HepG2 (cell line): ENCODE measurements around the gene CLEC16A. TPM values are rescaled to one million over a fixed set of nuclear protein-coding genes. Genes with fewer than 3 reads are reported as not detected.

Experiments used
- ATAC-seq: fragments of 200-7000 bp; cut with Tn5 transposase; 3 replicates; pipeline ENCODE4 v1.9.1; 2020; ENCODE audit warnings: mild to moderate bottlenecking, moderate library complexity
- BruUV-seq: library from RNA; stranded (reverse); fragments of 400-500 nt; replicated peaks from 2 replicates; lab custom pipeline; 2021; lab: Mats Ljungman, UMichigan
- CTCF ChIA-PET: fragments of 300-600 bp; formaldehyde crosslinking; extraction: SDS; loops from one replicate; lab custom pipeline; 2021; ENCODE audit warnings: low total read pairs, inconsistent platforms, low intra/inter-chr PET ratio; lab: Yijun Ruan, JAX
- POLR2A ChIA-PET: fragments of 350-600 bp; sonication (Branson Sonifier 250); formaldehyde crosslinking; loops from one replicate; lab custom pipeline; 2020; ENCODE audit warnings: antibody characterized with exemption, inconsistent platforms; lab: Yijun Ruan, JAX
- DNase-seq: peaks from one replicate; pipeline ENCODE4 v3.0.0-alpha.2; 2015; ENCODE audit warnings: low spot score
- FAIRE-seq: peaks from 3 replicates; lab custom pipeline; 2011; peaks lifted over from hg19 to GRCh38; lab: Jason Lieb, UNC
- H2AFZ ChIP-seq: one replicate; pipeline ENCODE4 v1.6.1; 2011; ENCODE audit warnings: low read length, inconsistent platforms
- H3K27ac ChIP-seq: fragments of 300-600 bp; 3 replicates; pipeline ENCODE4 v1.8.0; 2011; ENCODE audit warnings: mixed run types, mild to moderate bottlenecking, mixed read lengths, low read length, inconsistent platforms; ENCODE audit not compliant: insufficient read depth; ENCODE audit errors: extremely low read length
- H3K27me3 ChIP-seq, 2 experiments: fragments of 200-600 bp in 1 of 2; 2 replicates in 1 of 2; 3 replicates in 1 of 2; pipeline versions ENCODE4 v1.6.0 to v1.8.0; 2011; ENCODE audit warnings: low read length in 2 of 2, mild to moderate bottlenecking in 2 of 2, moderate library complexity in 2 of 2, inconsistent platforms in 1 of 2; ENCODE audit not compliant: insufficient read depth in 2 of 2, control insufficient read depth in 1 of 2
- H3K36me3 ChIP-seq, 2 experiments: fragments of 200-600 bp in 1 of 2; replicated peaks in 1 of 2; 2 replicates in 1 of 2; 3 replicates in 1 of 2; pipeline versions ENCODE4 v1.5.1 to v1.8.0; 2011; ENCODE audit warnings: low read length in 2 of 2, inconsistent platforms in 1 of 2; ENCODE audit not compliant: insufficient read depth in 2 of 2, control insufficient read depth in 1 of 2
- H3K4me1 ChIP-seq: 2 replicates; pipeline ENCODE4 v1.5.1; 2012; ENCODE audit warnings: low read length, inconsistent platforms; ENCODE audit not compliant: insufficient read depth
- H3K4me2 ChIP-seq: 2 replicates; pipeline ENCODE4 v1.6.0; 2011; ENCODE audit warnings: low read depth, low read length, inconsistent platforms
- H3K4me3 ChIP-seq, 3 experiments: fragments of 200-600 bp in 1 of 3; sonication (generic), shearing (Covaris generic) in 1 of 3; replicated peaks in 1 of 3; 2 replicates each; pipeline ENCODE4 v1.5.1; 2011 to 2016; ENCODE audit warnings: low read length in 3 of 3, inconsistent platforms in 2 of 3, low read depth in 2 of 3, mild to moderate bottlenecking in 2 of 3, control low read depth in 1 of 3, mixed read lengths in 1 of 3; ENCODE audit not compliant: insufficient read depth in 1 of 3
- H3K79me2 ChIP-seq: one replicate; pipeline ENCODE4 v1.6.1; 2011; ENCODE audit warnings: low read length, inconsistent platforms; ENCODE audit not compliant: insufficient read depth
- H3K9ac ChIP-seq: 2 replicates; pipeline ENCODE4 v1.6.0; 2011; ENCODE audit warnings: mild to moderate bottlenecking, low read depth, low read length, inconsistent platforms; ENCODE audit not compliant: insufficient read depth
- H3K9me3 ChIP-seq: 2 replicates; pipeline ENCODE4 v1.5.1; 2012; ENCODE audit warnings: mild to moderate bottlenecking, low read length
- H4K20me1 ChIP-seq: 2 replicates; pipeline ENCODE4 v1.6.0; 2011; ENCODE audit warnings: inconsistent platforms, mild to moderate bottlenecking, low read length, moderate library complexity; ENCODE audit not compliant: insufficient read depth
- GZF1 ChIP-seq: sonication (generic); formaldehyde crosslinking; IDR thresholded peaks from 2 replicates; pipeline ENCODE4 v1.5.1; 2020; ENCODE audit warnings: mild to moderate bottlenecking, missing genetic modification reagents
- KDM2A ChIP-seq: sonication (generic); formaldehyde crosslinking; IDR thresholded peaks from 2 replicates; pipeline ENCODE4 v1.4.0; 2020; ENCODE audit warnings: low read depth, missing genetic modification reagents, borderline replicate concordance
- REXO4 ChIP-seq: sonication (generic); formaldehyde crosslinking; IDR thresholded peaks from 2 replicates; pipeline ENCODE4 v1.8.0; 2022; ENCODE audit warnings: missing genetic modification reagents, mild to moderate bottlenecking, borderline replicate concordance
- SIX4 ChIP-seq: sonication (generic); formaldehyde crosslinking; IDR thresholded peaks from 2 replicates; pipeline ENCODE4 v1.4.0; 2020; ENCODE audit warnings: missing genetic modification reagents
- ZNF329 ChIP-seq: sonication (generic); formaldehyde crosslinking; IDR thresholded peaks from 2 replicates; pipeline ENCODE4 v1.9.0; 2021; ENCODE audit warnings: low read depth, mild to moderate bottlenecking, missing genetic modification reagents
- WGBS: methylation state at CpG from one replicate; pipeline ENCODE4 v1.1.6; 2017; ENCODE audit warnings: low lambda C conversion rate; 5-methylcytosine and 5-hydroxymethylcytosine counted together
- in situ Hi-C: cut with HindIII; loops from 2 replicates; pipeline ENCODE4 v1.10.0; 2017; ENCODE audit warnings: low pct_unique_long_range_greater_than_20kb; ENCODE audit not compliant: extremely low pct_ligation_motif_present
- intact Hi-C: fragments of 100-400 bp; cut with micrococcal nuclease; formaldehyde crosslinking; loops from one replicate; pipeline ENCODE4 v1.10.0; 2022; ENCODE audit not compliant: unreplicated experiment
- polyA plus RNA-seq, 8 experiments: library from polyadenylated mRNA; depleted of rRNA in 3 of 8; stranded (reverse) in 7 of 8; unstranded in 1 of 8; fragments of >200 nt; fragmentation: Illumina TruSeq in 4 of 8; extraction: Trizol in 4 of 8; gene quantifications; 2 replicates each; pipeline versions ENCODE4 v1.2.1 to v1.2.3, GENCODE V29; 2011 to 2016; ENCODE audit warnings: low read depth in 4 of 8, missing spikeins in 1 of 8, mixed read lengths in 1 of 8; ENCODE audit not compliant: insufficient read depth in 1 of 8
- total RNA-seq, 5 experiments: library from RNA; depleted of rRNA; stranded (reverse); fragments of >200 nt; fragmentation: Illumina TruSeq; extraction: Trizol; gene quantifications; 2 replicates each; pipeline ENCODE4 v1.2.3, GENCODE V29; 2016; ENCODE audit warnings: low read depth in 1 of 5
- TF ChIP-seq, protein P1 (sequence below): sonication (generic); formaldehyde crosslinking; IDR thresholded peaks from 2 replicates; pipeline ENCODE4 v1.4.0; 2020; ENCODE audit warnings: missing genetic modification reagents
- TF ChIP-seq, protein P2 (sequence below): sonication (generic); formaldehyde crosslinking; IDR thresholded peaks from 2 replicates; pipeline ENCODE4 v1.5.0; 2020; ENCODE audit warnings: mild to moderate bottlenecking, missing genetic modification reagents
- TF ChIP-seq, protein P3 (sequence below): sonication (generic); formaldehyde crosslinking; IDR thresholded peaks from 2 replicates; pipeline ENCODE4 v1.5.1; 2020; ENCODE audit warnings: mild to moderate bottlenecking, moderate library complexity, missing genetic modification reagents
- TF ChIP-seq, protein P4 (sequence below): sonication (generic); formaldehyde crosslinking; IDR thresholded peaks from 2 replicates; pipeline ENCODE4 v1.8.0; 2022; ENCODE audit warnings: mild to moderate bottlenecking, missing genetic modification reagents, moderate library complexity
- TF ChIP-seq, protein P5 (sequence below): sonication (generic); formaldehyde crosslinking; IDR thresholded peaks from 2 replicates; pipeline ENCODE4 v1.4.0; 2020; ENCODE audit warnings: low read depth, mild to moderate bottlenecking, missing genetic modification reagents
- TF ChIP-seq, protein P6 (sequence below): sonication (generic); formaldehyde crosslinking; IDR thresholded peaks from 2 replicates; pipeline ENCODE4 v1.4.0; 2020; ENCODE audit warnings: mild to moderate bottlenecking, missing genetic modification reagents

The CLEC16A gene
- total and polyA plus RNA-seq, 2 of the 13 experiments (the other 11 are each of a cell fraction or from before 2014, with no cell fraction given): 8.5 to 10.3 TPM

DNA sequence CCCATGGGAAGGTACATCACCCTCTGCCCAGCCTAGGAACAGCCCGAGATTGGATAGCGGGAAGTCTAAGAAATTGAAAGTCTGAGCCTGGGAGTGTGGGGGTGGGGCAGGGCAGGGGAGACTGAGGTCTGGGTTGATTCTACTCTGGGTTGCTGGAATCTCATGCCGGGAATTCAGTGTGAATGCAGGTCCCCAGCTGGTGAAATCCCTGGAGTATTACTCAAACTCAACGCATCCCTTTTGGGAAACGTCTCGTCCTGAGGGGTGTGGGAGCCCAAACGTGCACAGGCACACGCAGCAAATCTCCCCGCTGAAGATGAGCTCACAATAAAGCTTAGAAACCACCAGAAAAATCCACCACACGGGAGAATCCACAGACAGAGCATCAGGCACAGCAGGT lies 256.2 kb downstream of the CLEC16A start:
- POLR2A ChIA-PET: no interaction called here
- H3K27me3 ChIP-seq: peaks cover 11 to 64% of the 10 kb centered on the region in 2 experiments
- no peak overlapping the region for H3K9ac ChIP-seq
- no peaks in the 10 kb centered on the region for H4K20me1 ChIP-seq
- H3K4me3 ChIP-seq: no peak overlapping the region
- peak overlapping the region; percentile 31; the same call in 1 of the 2 replicates for H3K4me2 ChIP-seq
- no peak for ATAC-seq
- TF ChIP-seq, protein P1, sequence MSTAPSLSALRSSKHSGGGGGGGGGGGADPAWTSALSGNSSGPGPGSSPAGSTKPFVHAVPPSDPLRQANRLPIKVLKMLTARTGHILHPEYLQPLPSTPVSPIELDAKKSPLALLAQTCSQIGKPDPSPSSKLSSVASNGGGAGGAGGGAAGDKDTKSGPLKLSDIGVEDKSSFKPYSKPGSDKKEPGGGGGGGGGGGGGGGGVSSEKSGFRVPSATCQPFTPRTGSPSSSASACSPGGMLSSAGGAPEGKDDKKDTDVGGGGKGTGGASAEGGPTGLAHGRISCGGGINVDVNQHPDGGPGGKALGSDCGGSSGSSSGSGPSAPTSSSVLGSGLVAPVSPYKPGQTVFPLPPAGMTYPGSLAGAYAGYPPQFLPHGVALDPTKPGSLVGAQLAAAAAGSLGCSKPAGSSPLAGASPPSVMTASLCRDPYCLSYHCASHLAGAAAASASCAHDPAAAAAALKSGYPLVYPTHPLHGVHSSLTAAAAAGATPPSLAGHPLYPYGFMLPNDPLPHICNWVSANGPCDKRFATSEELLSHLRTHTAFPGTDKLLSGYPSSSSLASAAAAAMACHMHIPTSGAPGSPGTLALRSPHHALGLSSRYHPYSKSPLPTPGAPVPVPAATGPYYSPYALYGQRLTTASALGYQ (CRISPR knock-in tag): no peak
- TF ChIP-seq, protein P2, sequence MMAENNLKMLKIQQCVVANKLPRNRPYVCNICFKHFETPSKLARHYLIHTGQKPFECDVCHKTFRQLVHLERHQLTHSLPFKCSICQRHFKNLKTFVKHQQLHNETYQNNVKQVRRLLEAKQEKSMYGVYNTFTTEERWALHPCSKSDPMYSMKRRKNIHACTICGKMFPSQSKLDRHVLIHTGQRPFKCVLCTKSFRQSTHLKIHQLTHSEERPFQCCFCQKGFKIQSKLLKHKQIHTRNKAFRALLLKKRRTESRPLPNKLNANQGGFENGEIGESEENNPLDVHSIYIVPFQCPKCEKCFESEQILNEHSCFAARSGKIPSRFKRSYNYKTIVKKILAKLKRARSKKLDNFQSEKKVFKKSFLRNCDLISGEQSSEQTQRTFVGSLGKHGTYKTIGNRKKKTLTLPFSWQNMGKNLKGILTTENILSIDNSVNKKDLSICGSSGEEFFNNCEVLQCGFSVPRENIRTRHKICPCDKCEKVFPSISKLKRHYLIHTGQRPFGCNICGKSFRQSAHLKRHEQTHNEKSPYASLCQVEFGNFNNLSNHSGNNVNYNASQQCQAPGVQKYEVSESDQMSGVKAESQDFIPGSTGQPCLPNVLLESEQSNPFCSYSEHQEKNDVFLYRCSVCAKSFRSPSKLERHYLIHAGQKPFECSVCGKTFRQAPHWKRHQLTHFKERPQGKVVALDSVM (CRISPR knock-in tag): no peak
- TF ChIP-seq, protein P3, sequence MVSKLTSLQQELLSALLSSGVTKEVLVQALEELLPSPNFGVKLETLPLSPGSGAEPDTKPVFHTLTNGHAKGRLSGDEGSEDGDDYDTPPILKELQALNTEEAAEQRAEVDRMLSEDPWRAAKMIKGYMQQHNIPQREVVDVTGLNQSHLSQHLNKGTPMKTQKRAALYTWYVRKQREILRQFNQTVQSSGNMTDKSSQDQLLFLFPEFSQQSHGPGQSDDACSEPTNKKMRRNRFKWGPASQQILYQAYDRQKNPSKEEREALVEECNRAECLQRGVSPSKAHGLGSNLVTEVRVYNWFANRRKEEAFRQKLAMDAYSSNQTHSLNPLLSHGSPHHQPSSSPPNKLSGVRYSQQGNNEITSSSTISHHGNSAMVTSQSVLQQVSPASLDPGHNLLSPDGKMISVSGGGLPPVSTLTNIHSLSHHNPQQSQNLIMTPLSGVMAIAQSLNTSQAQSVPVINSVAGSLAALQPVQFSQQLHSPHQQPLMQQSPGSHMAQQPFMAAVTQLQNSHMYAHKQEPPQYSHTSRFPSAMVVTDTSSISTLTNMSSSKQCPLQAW: no peak
- no peak for TF ChIP-seq SIX4 (CRISPR knock-in tag)
- no peak for TF ChIP-seq REXO4
- TF ChIP-seq GZF1: no peak
- TF ChIP-seq, protein P4, sequence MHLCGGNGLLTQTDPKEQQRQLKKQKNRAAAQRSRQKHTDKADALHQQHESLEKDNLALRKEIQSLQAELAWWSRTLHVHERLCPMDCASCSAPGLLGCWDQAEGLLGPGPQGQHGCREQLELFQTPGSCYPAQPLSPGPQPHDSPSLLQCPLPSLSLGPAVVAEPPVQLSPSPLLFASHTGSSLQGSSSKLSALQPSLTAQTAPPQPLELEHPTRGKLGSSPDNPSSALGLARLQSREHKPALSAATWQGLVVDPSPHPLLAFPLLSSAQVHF: no peak
- TF ChIP-seq, protein P5, sequence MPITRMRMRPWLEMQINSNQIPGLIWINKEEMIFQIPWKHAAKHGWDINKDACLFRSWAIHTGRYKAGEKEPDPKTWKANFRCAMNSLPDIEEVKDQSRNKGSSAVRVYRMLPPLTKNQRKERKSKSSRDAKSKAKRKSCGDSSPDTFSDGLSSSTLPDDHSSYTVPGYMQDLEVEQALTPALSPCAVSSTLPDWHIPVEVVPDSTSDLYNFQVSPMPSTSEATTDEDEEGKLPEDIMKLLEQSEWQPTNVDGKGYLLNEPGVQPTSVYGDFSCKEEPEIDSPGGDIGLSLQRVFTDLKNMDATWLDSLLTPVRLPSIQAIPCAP: no peak
- no peak for TF ChIP-seq KDM2A (CRISPR knock-in tag)
- TF ChIP-seq, protein P6, sequence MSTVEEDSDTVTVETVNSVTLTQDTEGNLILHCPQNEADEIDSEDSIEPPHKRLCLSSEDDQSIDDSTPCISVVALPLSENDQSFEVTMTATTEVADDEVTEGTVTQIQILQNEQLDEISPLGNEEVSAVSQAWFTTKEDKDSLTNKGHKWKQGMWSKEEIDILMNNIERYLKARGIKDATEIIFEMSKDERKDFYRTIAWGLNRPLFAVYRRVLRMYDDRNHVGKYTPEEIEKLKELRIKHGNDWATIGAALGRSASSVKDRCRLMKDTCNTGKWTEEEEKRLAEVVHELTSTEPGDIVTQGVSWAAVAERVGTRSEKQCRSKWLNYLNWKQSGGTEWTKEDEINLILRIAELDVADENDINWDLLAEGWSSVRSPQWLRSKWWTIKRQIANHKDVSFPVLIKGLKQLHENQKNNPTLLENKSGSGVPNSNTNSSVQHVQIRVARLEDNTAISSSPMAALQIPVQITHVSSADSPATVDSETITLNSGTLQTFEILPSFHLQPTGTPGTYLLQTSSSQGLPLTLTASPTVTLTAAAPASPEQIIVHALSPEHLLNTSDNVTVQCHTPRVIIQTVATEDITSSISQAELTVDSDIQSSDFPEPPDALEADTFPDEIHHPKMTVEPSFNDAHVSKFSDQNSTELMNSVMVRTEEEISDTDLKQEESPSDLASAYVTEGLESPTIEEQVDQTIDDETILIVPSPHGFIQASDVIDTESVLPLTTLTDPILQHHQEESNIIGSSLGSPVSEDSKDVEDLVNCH: no peak
- TF ChIP-seq ZNF329 (CRISPR knock-in tag): no peak
- intact Hi-C loops (no loop called here), in situ Hi-C loops (no loop called here)
- H2AFZ ChIP-seq: no peak overlapping the region
- BruUV-seq: no TSS peak
- WGBS: 51% methylated on average over 10 of the region's 10 CpGs
- H3K27ac ChIP-seq: no peak overlapping the region
- H3K4me1 ChIP-seq: peaks cover 44% of the 10 kb centered on the region
- no peak for DNase-seq
- H3K36me3 ChIP-seq: no peaks in the 10 kb centered on the region
- no peaks in the 10 kb centered on the region for H3K79me2 ChIP-seq
- no peaks in the 10 kb centered on the region for H3K9me3 ChIP-seq
- FAIRE-seq: no peak
- CTCF ChIA-PET: no interaction called here
